GM21825 (cell line): ENCODE results near the gene CAPZA1.

Experiments
- ATAC-seq: cut with Tn5 transposase; IDR thresholded peaks from one replicate; pipeline ENCODE4 v1.9.1; 2021; ENCODE audit warnings: mild to moderate bottlenecking, moderate library complexity; ENCODE audit not compliant: unreplicated experiment

The CAPZA1 gene

DNA sequence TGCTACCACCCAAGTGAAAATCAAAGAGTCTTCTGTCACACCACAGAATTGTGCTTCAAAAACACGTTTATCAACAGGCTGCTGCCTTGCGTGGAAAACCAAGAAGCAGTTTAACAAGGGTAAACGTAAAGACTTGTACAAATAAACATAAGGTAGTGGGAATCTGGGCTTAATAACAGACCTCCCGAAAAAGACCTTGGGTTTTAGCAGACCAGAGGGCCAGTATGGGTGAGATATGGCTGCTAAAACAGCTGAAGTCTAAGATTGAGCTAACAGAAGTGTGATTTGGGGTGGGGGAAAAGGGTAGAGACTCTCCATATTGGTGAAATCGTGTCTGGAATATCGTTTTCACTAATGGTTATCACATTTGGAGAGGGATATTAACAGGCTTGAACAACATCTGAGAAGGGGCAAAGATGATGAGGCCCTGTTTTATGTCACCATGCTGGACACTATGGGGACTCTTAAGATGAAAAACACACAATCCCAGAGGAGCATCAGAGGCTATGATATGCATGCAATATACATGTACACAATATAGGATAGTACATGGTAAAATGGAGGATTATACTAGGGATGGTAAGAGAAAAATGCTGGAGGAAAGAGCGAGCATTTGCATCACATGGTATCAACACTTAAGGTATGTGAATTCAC, 56.2 kb downstream of the CAPZA1 start:
- no peak for ATAC-seq

DNA sequence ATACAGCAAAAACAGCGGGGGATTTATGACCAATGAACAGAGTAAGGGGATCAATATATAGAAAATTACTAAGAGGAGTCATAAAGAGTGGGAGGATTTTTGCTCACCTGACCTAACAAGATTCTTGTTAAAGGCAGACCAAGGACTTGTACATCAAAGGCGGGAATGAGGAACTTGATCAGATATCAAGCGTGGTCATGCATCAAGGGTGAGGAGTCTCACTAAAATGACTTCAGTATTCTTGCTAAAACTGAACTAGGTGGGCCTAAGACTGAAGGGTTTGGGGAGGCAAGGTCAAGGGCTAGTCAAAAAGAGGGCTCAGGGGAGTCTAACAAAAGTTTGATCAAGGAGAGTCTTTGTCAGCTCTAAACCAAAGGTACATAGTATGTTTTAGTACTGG, 56.9 kb downstream of the CAPZA1 start:
- ATAC-seq: no peak

DNA sequence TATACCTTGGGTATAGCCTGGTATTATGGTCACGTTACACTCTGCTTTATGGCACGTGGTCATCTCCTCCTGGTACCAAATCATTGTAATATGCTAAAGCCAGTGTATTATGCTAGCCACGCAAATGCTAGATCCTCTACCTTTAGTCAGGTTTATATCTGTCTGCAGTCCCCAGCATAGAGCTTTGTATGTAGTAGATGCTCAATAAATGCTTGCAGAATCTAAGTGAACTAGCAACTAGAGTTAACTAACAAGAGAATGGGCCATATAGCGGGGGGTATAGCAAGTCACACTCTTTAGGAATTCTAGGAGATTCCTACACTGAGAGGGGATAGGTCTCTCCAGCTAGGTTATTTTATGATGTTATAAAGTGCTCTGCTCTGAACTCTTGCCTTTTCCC, 57.9 kb downstream of the CAPZA1 start:
- no peak for ATAC-seq

- ATAC-seq: no peak
Measured at GRCh38 chr1:112678605-112679004, 59.0 kb downstream of the CAPZA1 start.

DNA sequence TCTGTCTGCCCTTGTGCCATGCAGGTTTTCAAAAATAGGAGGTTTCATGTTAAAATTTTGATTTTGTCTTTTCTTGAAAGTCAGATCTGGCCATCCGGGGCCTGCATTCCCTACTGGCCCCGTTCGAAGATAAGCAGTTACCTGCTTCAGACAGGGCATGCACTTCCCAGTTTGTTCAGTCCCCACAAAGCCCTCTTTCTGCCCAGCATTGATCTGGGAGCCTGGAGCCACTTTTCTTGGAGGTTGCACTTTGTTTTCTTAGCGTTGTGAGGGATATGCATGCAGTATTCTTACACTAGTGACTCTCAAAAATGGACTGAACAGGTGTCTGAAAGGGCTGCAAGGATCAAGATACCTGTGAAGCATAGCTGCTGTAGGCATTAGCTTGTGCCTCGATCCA, 66.3 kb downstream of the CAPZA1 start:
- ATAC-seq: no peak

- no peak for ATAC-seq
Measured at GRCh38 chr1:112686417-112686816, 66.8 kb downstream of the CAPZA1 start.

GRCh38 chr1:112686835-112687234, 67.2 kb downstream of the CAPZA1 start:
- no peak for ATAC-seq

DNA sequence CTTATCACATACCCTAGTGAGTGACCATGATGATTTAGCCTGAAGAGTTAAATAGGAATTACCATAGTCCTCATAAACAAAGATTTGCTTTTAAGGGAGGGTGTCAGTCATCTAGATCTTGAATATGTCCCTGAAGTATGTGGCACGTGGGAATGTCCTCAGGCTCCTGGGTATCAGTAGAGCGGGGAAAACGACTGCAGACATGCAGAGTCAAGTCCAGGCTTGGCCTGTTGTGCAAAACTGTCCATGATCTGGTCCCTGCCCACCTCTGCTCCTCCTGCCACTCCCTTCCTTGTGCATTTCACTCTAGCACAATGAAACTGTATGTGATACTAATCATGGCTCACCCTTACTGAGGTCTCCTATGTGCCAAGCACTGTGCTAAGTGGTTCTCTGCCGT, 67.7 kb downstream of the CAPZA1 start:
- no peak for ATAC-seq

DNA sequence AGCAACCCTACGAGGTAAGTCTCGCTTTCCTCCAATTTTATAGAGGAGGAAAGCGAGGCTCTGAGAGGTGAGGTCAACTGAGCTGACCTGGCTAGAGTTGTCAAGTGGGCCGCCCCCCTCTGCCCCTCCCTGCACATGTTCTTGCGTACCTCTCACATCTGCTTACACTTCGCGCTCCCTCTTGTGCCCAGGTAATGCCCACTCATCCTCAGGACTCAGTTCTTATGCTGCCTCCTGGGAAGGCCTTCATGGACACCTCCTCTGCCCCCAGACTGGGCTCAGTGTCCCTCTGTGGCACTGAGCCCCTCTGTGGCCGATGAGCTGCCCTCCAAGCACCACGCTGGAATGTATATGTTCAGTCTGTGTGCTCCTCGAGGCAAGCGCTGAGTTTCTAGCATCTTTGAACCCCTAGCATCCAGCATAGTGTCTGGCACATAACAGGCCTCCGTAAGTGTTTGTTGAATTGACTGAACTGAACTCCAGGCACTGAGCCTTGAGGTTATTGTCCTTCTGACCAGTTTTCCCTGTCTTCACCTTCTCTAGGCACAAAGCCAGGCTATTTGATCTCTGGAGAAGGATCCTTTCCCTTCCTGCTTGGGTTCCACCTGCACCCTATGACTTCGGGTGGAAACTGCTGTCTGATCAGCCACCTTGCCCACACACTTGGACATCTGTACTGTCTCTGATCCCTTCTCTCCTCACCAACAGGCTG, 68.3 kb downstream of the CAPZA1 start:
- ATAC-seq: no peak

DNA sequence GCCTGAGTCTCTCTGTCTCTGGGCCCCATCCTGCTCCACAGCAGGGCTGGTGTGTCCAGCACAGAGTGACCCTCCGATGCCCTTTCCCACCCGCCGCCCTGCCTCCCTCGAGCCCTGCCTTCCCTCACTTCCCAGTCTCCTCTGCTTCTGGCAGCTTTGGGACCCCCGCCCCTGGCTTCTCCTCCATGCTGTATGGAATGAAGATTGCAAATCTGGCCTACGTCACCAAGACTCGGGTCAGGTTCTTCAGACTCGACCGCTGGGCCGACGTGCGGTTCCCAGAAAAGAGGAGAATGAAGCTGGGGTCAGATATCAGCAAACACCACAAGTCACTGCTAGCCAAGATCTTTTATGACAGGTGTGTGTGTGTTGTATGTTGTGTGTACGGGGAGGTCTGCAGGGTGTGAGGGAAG, 69.2 kb downstream of the CAPZA1 start:
- ATAC-seq: no peak

GRCh38 chr1:112689196-112689841, 69.7 kb downstream of the CAPZA1 start:
- ATAC-seq: no peak

- ATAC-seq: no peak
Measured at GRCh38 chr1:112689842-112690237, 70.2 kb downstream of the CAPZA1 start.

DNA sequence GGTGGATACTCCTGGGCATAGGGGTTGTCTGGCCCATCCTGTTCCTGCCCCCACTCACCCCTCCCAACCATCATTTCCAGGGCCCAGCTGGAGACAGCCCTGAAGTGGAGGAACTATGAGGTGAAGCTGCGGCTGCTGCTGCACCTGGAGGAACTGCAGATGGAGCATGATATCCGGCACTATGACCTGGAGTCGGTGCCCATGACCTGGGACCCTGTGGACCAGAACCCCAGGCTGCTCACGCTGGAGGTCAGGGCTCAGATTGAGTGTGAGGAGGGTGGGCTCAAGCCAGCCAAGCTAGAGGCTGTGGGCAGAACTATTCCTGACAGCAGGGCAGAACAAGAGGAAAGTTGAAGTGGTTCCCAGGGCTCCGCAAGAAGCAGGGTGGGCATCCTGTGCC, 73.0 kb downstream of the CAPZA1 start:
- ATAC-seq: no peak

- no peak for ATAC-seq
Measured at GRCh38 chr1:112693821-112694220, 74.2 kb downstream of the CAPZA1 start.

DNA sequence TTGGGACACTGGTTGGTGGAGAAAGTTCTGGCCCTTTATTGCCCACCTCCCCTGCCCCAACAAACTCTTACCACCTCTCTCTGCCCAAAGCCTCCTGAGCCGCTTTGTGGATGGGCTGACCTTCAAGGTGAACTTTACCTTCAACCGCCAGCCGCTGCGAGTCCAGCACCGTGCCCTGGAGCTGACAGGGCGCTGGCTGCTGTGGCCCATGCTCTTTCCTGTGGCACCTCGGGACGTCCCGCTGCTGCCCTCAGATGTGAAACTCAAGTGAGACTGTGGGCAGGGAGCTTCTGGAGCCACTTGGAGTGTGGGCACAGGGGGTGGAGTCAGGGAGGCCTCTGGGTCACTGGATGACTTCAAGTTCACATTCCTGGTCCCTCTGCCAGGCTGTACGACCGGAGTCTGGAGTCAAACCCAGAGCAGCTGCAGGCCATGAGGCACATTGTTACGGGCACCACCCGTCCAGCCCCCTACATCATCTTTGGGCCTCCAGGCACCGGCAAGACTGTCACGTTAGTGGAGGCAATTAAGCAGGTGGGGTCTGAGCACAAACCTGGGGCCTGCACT, 74.8 kb downstream of the CAPZA1 start:
- no peak for ATAC-seq

- no peak for ATAC-seq
Measured at GRCh38 chr1:112695276-112695675, 75.6 kb downstream of the CAPZA1 start.

GRCh38 chr1:112696578-112697314, 77.1 kb downstream of the CAPZA1 start:
- ATAC-seq: no peak

DNA sequence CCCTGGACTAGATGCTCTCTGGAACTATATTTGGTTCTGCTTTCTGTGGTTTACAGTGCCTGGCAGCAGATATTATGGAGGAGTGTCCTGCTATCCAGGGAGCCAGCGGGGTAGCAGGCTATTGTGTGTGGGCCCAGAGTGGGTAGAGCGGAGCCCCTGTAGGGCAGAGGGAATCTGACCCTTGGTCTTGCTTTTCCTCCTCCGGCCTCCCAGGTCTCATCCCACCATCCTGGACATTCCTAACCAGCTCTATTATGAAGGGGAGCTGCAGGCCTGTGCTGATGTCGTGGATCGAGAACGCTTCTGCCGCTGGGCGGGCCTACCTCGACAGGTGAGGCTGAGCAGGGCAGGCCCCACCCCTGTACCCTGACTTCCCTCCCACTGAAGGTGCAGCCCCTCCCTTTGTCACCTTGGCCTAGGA, 78.2 kb downstream of the CAPZA1 start:
- ATAC-seq: no peak

GRCh38 chr1:112698366-112699310, 79.0 kb downstream of the CAPZA1 start:
- ATAC-seq: no peak
